SK-N-SH treated with all-trans-retinoic acid at 6 μM for 48 hours (cell line): Measurements from ENCODE around the gene ZFYVE19.

Source experiments
- ARNTL ChIP-seq: fragments of 450-650 bp; formaldehyde crosslinking; IDR thresholded peaks from 2 replicates; pipeline ENCODE4 v1.5.0; 2020; ENCODE audit warnings: low read depth, mild to moderate bottlenecking, moderate library complexity, borderline replicate concordance
- CREB5 ChIP-seq: fragments of 250-450 bp; sonication (Bioruptor Pico); IDR thresholded peaks from 2 replicates; pipeline ENCODE4 v1.5.1; 2020; ENCODE audit warnings: low read depth, mild to moderate bottlenecking, moderate library complexity
- CSDC2 ChIP-seq: fragments of 250-450 bp; sonication (Bioruptor Pico); IDR thresholded peaks from 2 replicates; pipeline ENCODE4 v1.5.0; 2020; ENCODE audit warnings: mild to moderate bottlenecking, moderate library complexity
- CSRNP3 ChIP-seq: fragments of 250-450 bp; sonication (Bioruptor Pico); IDR thresholded peaks from 2 replicates; pipeline ENCODE4 v1.5.1; 2021; ENCODE audit warnings: mild to moderate bottlenecking, moderate library complexity
- PATZ1 ChIP-seq: fragments of 250-450 bp; sonication (Bioruptor Pico); IDR thresholded peaks from 2 replicates; pipeline ENCODE4 v1.8.0; 2020; ENCODE audit warnings: mild to moderate bottlenecking, moderate library complexity, borderline replicate concordance
- RARB ChIP-seq: fragments of 250-450 bp; sonication (Bioruptor Pico); IDR thresholded peaks from 2 replicates; pipeline ENCODE4 v1.8.0; 2021; ENCODE audit warnings: mild to moderate bottlenecking, moderate library complexity
- SNAI2 ChIP-seq: fragments of 250-450 bp; sonication (Bioruptor Pico); IDR thresholded peaks from 2 replicates; pipeline ENCODE4 v1.5.0; 2020; ENCODE audit warnings: mild to moderate bottlenecking, moderate library complexity
- TOX ChIP-seq: fragments of 250-450 bp; sonication (Bioruptor Pico); IDR thresholded peaks from 2 replicates; pipeline ENCODE4 v1.8.0; 2021; ENCODE audit warnings: mild to moderate bottlenecking, moderate library complexity, borderline replicate concordance
- ZC3H10 ChIP-seq: fragments of 250-450 bp; sonication (Bioruptor Pico); IDR thresholded peaks from 2 replicates; pipeline ENCODE4 v1.5.1; 2021; ENCODE audit warnings: mild to moderate bottlenecking, moderate library complexity
- ZFP30 ChIP-seq: fragments of 450-650 bp; formaldehyde crosslinking; IDR thresholded peaks from 2 replicates; pipeline ENCODE4 v1.5.0; 2022; ENCODE audit warnings: mild to moderate bottlenecking, moderate library complexity
- ZNF565 ChIP-seq: fragments of 450-650 bp; formaldehyde crosslinking; conservative IDR thresholded peaks from 2 replicates; pipeline ENCODE4 v1.5.0; 2020; ENCODE audit warnings: low read depth, mild to moderate bottlenecking, moderate library complexity
- ZNF8 ChIP-seq: fragments of 450-650 bp; formaldehyde crosslinking; IDR thresholded peaks from 2 replicates; pipeline ENCODE4 v1.5.0; 2020; ENCODE audit warnings: mild to moderate bottlenecking, moderate library complexity

- TF ChIP-seq PATZ1 (CRISPR knock-in tag), result no peak
- no peak for TF ChIP-seq CSRNP3 (CRISPR knock-in tag)
- TF ChIP-seq CSDC2 (CRISPR knock-in tag), result no peak
- TF ChIP-seq ZFP30, result no peak
- no peak for TF ChIP-seq TOX (CRISPR knock-in tag)
- no peak for TF ChIP-seq SNAI2 (CRISPR knock-in tag)
- no peak for TF ChIP-seq ZNF565 (CRISPR knock-in tag)
- TF ChIP-seq ZNF8 (CRISPR knock-in tag), result no peak
- TF ChIP-seq RARB (CRISPR knock-in tag), result no peak
- no peak for TF ChIP-seq CREB5 (CRISPR knock-in tag)
- no peak for TF ChIP-seq ARNTL
- TF ChIP-seq ZC3H10, result no peak
These were observed 50.9 kb downstream of the ZFYVE19 start for GRCh38 chr15:40857601-40858341.
